ENCODE measurements around the gene HS6ST3. TPM values are rescaled to one million over a fixed set of nuclear protein-coding genes. Genes with fewer than 3 reads are reported as not detected.

The HS6ST3 gene
- total RNA-seq, 6 donors from 2014 or later: 0.03 to 1.0 (median 0.22) TPM; not detected in 1

GRCh38 chr13:96720446-96720845 is 630.5 kb downstream of the HS6ST3 start:
- ATAC-seq (ENCODE audit: low FRiP score in 2 of 2) (no peak), DNase-seq (no peak)
- WGBS, 2 donors: 89 to 90% methylated on average over 4 of the region's 4 CpGs
- H3K4me3 ChIP-seq: no peak overlapping the region
- H3K36me3 ChIP-seq: no peaks in the 10 kb centered on the region
- no peaks in the 10 kb centered on the region for H3K27me3 ChIP-seq
- no peak for TF ChIP-seq POLR2A (IDR thresholded peaks at IDR 0.05)
- TF ChIP-seq POLR2AphosphoS5 (IDR thresholded peaks at IDR 0.05): no peak
- no peak for TF ChIP-seq CTCF (IDR thresholded peaks at IDR 0.05)
- TF ChIP-seq EP300 (IDR thresholded peaks at IDR 0.05): no peak
- H3K27ac ChIP-seq: no peak overlapping the region
- H3K9me3 ChIP-seq: no peaks in the 10 kb centered on the region
- no peaks in the 10 kb centered on the region for H3K4me1 ChIP-seq

- Histone ChIP-seq H3K27ac (no peak overlapping the region), H3K9me3 (no peaks in the 10 kb centered on the region), H3K4me1 (no peaks in the 10 kb centered on the region), H3K36me3 (no peaks in the 10 kb centered on the region), H3K4me3 (no peak overlapping the region), H3K27me3 (no peaks in the 10 kb centered on the region)
- ATAC-seq (ENCODE audit: low FRiP score in 2 of 2) (no peak), DNase-seq (no peak)
- TF ChIP-seq POLR2A (IDR thresholded peaks at IDR 0.05): no peak
- TF ChIP-seq EP300 (IDR thresholded peaks at IDR 0.05): no peak
- TF ChIP-seq CTCF (IDR thresholded peaks at IDR 0.05): no peak
- no peak for TF ChIP-seq POLR2AphosphoS5 (IDR thresholded peaks at IDR 0.05)
These were observed 636.7 kb downstream of the HS6ST3 start for GRCh38 chr13:96726651-96727050.

- DNase-seq (no peak), ATAC-seq (ENCODE audit: low FRiP score in 2 of 2) (no peak)
- Histone ChIP-seq H3K9me3 (no peaks in the 10 kb centered on the region), H3K27me3 (no peaks in the 10 kb centered on the region), H3K4me1 (no peaks in the 10 kb centered on the region), H3K36me3 (no peaks in the 10 kb centered on the region), H3K27ac (no peak overlapping the region), H3K4me3 (no peak overlapping the region)
- TF ChIP-seq POLR2AphosphoS5 (IDR thresholded peaks at IDR 0.05) (no peak), EP300 (IDR thresholded peaks at IDR 0.05) (no peak), POLR2A (IDR thresholded peaks at IDR 0.05) (no peak), CTCF (IDR thresholded peaks at IDR 0.05) (no peak)
- 81 to 82% methylated on average over 2 of the region's 2 CpGs for WGBS, 2 donors
These were observed 638.6 kb downstream of the HS6ST3 start for GRCh38 chr13:96728463-96728862.

- no peaks in the 10 kb centered on the region for H3K36me3 ChIP-seq
- no peak for TF ChIP-seq POLR2A (IDR thresholded peaks at IDR 0.05)
- no peak for TF ChIP-seq CTCF (IDR thresholded peaks at IDR 0.05)
- TF ChIP-seq POLR2AphosphoS5 (IDR thresholded peaks at IDR 0.05): no peak
- no peak for TF ChIP-seq EP300 (IDR thresholded peaks at IDR 0.05)
- no peak for ATAC-seq (ENCODE audit: low FRiP score in 2 of 2)
- H3K9me3 ChIP-seq: no peaks in the 10 kb centered on the region
- WGBS, 2 donors: 77 to 82% methylated on average over 5 of the region's 5 CpGs
- no peak for DNase-seq
- no peak overlapping the region for H3K4me3 ChIP-seq
- no peak overlapping the region for H3K27ac ChIP-seq
- H3K27me3 ChIP-seq: no peaks in the 10 kb centered on the region
- no peaks in the 10 kb centered on the region for H3K4me1 ChIP-seq
These were observed 640.8 kb downstream of the HS6ST3 start for GRCh38 chr13:96730676-96731075.

- no peak overlapping the region for H3K4me3 ChIP-seq
- no peak overlapping the region for H3K27ac ChIP-seq
- no peak for TF ChIP-seq EP300 (IDR thresholded peaks at IDR 0.05)
- no peak for TF ChIP-seq CTCF (IDR thresholded peaks at IDR 0.05)
- no peak for TF ChIP-seq POLR2A (IDR thresholded peaks at IDR 0.05)
- TF ChIP-seq POLR2AphosphoS5 (IDR thresholded peaks at IDR 0.05): no peak
- no peaks in the 10 kb centered on the region for H3K4me1 ChIP-seq
- DNase-seq: no peak
- H3K36me3 ChIP-seq: no peaks in the 10 kb centered on the region
- no peaks in the 10 kb centered on the region for H3K27me3 ChIP-seq
- ATAC-seq (ENCODE audit: low FRiP score in 2 of 2): no peak
- H3K9me3 ChIP-seq: no peaks in the 10 kb centered on the region
- WGBS, 2 donors: 86 to 94% methylated on average over 4 of the region's 4 CpGs
These were observed 644.6 kb downstream of the HS6ST3 start for GRCh38 chr13:96734499-96734898.

Measured in upper lobe of left lung (tissue), 6 donors.